Tibial nerve (tissue), 4 donors: Measurements from ENCODE around the gene HSD17B3. TPM values are rescaled to one million over a fixed set of nuclear protein-coding genes. Genes with fewer than 3 reads are reported as not detected.
"Not testable (repeated sequence)": the region's sequence is repeated elsewhere in the genome, so short reads cannot be mapped to it uniquely, and the experiment has no call there.

Source experiments
- DNase-seq, 2 donors: peaks; one replicate each; pipeline ENCODE4 v3.0.0-alpha.2; 2019; ENCODE audit warnings: low spot score in 2 of 2
- H3K27ac ChIP-seq, 4 donors: fragments of 200-600 bp; sonication (generic) in 3 of 4; one replicate each; pipeline ENCODE4 v1.5.1; 2017 to 2019; ENCODE audit warnings: mild to moderate bottlenecking in 1 of 4
- H3K27me3 ChIP-seq, 2 donors: fragments of 200-600 bp; sonication (generic) in 1 of 2; one replicate each; pipeline versions ENCODE4 v1.5.1 to v1.6.0; 2017 to 2019
- H3K36me3 ChIP-seq, 3 donors: fragments of 200-600 bp; sonication (generic); one replicate each; pipeline ENCODE4 v1.5.1; 2018 to 2019
- H3K4me1 ChIP-seq, 4 donors: fragments of 200-600 bp; sonication (generic) in 3 of 4; one replicate each; pipeline ENCODE4 v1.5.1; 2017 to 2019
- H3K4me3 ChIP-seq, 4 donors: fragments of 200-600 bp; sonication (generic) in 3 of 4; one replicate each; pipeline ENCODE4 v1.5.1; 2017 to 2019; ENCODE audit warnings: mild to moderate bottlenecking in 1 of 4, moderate library complexity in 1 of 4
- H3K9me3 ChIP-seq, 4 donors: fragments of 200-600 bp; sonication (generic) in 3 of 4; one replicate each; pipeline ENCODE4 v1.5.1; 2017 to 2019
- CTCF ChIP-seq, 5 experiments: fragments of 200-600 bp in 3 of 5; fragments of 450-650 bp in 2 of 5; sonication (generic) in 3 of 5; IDR thresholded peaks; one replicate each; pipeline ENCODE4 v1.5.1; 2016 to 2019; ENCODE audit warnings: antibody characterized with exemption in 5 of 5, mild to moderate bottlenecking in 3 of 5, moderate library complexity in 2 of 5
- EP300 ChIP-seq, 2 donors: sonication (generic); formaldehyde crosslinking; IDR thresholded peaks; one replicate each; pipeline ENCODE4 v1.6.1; 2017; ENCODE audit warnings: antibody characterized with exemption in 2 of 2, mild to moderate bottlenecking in 1 of 2
- POLR2A ChIP-seq, 2 donors: fragments of 450-650 bp; IDR thresholded peaks; one replicate each; pipeline ENCODE4 v1.6.1; 2017; ENCODE audit warnings: antibody characterized with exemption in 2 of 2, mild to moderate bottlenecking in 2 of 2, moderate library complexity in 2 of 2
- WGBS, 2 donors: methylation state at CpG; one replicate each; pipeline ENCODE4 v1.1.5; 2018; 5-methylcytosine and 5-hydroxymethylcytosine counted together
- total RNA-seq, 4 donors: library from RNA; depleted of rRNA; stranded (reverse); fragments of >200 nt; gene quantifications; one replicate each; pipeline ENCODE4 v1.1.0, GENCODE V29; 2016

Gene HSD17B3
- total RNA-seq, 4 donors from 2014 or later, result 0.66 to 6.7 (median 1.1) TPM

- WGBS, 2 donors, result 66 to 73% methylated on average over 5 of the region's 5 CpGs
- no peaks in the 10 kb centered on the region for H3K9me3 ChIP-seq
These were observed 103.0 kb downstream of the HSD17B3 start for GRCh38 chr9:96199006-96199405.

GRCh38 chr9:96195541-96195940 is 106.4 kb downstream of the HSD17B3 start:
- WGBS, 2 donors, result 78 to 84% methylated on average over 3 of the region's 3 CpGs
- Histone ChIP-seq H3K4me3 (no peak overlapping the region), H3K36me3 (no peaks in the 10 kb centered on the region), H3K27me3 (no peaks in the 10 kb centered on the region), H3K4me1 (no peaks in the 10 kb centered on the region), H3K9me3 (peaks cover 0 to 6% (median 0%) of the 10 kb centered on the region in 4 donors), H3K27ac (no peak overlapping the region)
- TF ChIP-seq EP300 (IDR thresholded peaks at IDR 0.05) (no peak), POLR2A (IDR thresholded peaks at IDR 0.05) (no peak), CTCF (IDR thresholded peaks at IDR 0.05) (no peak)
- no peak for DNase-seq

More at GRCh38 chr9:96199006-96199405, 103.0 kb downstream of the HSD17B3 start:
- Histone ChIP-seq H3K4me3 (no peak overlapping the region), H3K36me3 (no peaks in the 10 kb centered on the region), H3K27ac (no peak overlapping the region), H3K27me3 (no peaks in the 10 kb centered on the region), H3K4me1 (no peaks in the 10 kb centered on the region)
- no peak for DNase-seq
- TF ChIP-seq EP300 (IDR thresholded peaks at IDR 0.05), result no peak
- TF ChIP-seq POLR2A (IDR thresholded peaks at IDR 0.05), result no peak
- no peak for TF ChIP-seq CTCF (IDR thresholded peaks at IDR 0.05)

- Histone ChIP-seq H3K4me1 (no peaks in the 10 kb centered on the region), H3K9me3 (peaks cover 0 to 26% (median 5%) of the 10 kb centered on the region in 4 donors), H3K27me3 (no peaks in the 10 kb centered on the region), H3K27ac (no peak overlapping the region), H3K4me3 (no peak overlapping the region), H3K36me3 (no peaks in the 10 kb centered on the region)
- WGBS, 2 donors, result 80 to 87% methylated on average over 5 of the region's 5 CpGs
- no peak for TF ChIP-seq POLR2A (IDR thresholded peaks at IDR 0.05)
- TF ChIP-seq EP300 (IDR thresholded peaks at IDR 0.05), result no peak
- no peak for TF ChIP-seq CTCF (IDR thresholded peaks at IDR 0.05)
- no peak for DNase-seq
These were observed 108.7 kb downstream of the HSD17B3 start for GRCh38 chr9:96193236-96193755.

- TF ChIP-seq EP300 (IDR thresholded peaks at IDR 0.05) (no peak), CTCF (IDR thresholded peaks at IDR 0.05) (no peak), POLR2A (IDR thresholded peaks at IDR 0.05) (no peak)
- Histone ChIP-seq H3K27ac (no peak overlapping the region), H3K4me1 (no peaks in the 10 kb centered on the region), H3K9me3 (peaks cover 0 to 26% (median 5%) of the 10 kb centered on the region in 4 donors), H3K4me3 (no peak overlapping the region), H3K36me3 (no peaks in the 10 kb centered on the region), H3K27me3 (no peaks in the 10 kb centered on the region)
- DNase-seq, result no peak
These were observed 109.3 kb downstream of the HSD17B3 start for GRCh38 chr9:96192710-96193109.

- H3K36me3 ChIP-seq, result no peaks in the 10 kb centered on the region
- H3K4me3 ChIP-seq, result no peak overlapping the region
- H3K27ac ChIP-seq, result no peak overlapping the region
- H3K9me3 ChIP-seq, result peaks cover 0 to 33% (median 5%) of the 10 kb centered on the region in 4 donors
- H3K4me1 ChIP-seq, result peaks cover 0 to 15% (median 0%) of the 10 kb centered on the region in 4 donors
- 93 to 94% methylated on average over 1 to 2 of the region's 2 CpGs for WGBS, 2 donors
- DNase-seq, result no peak
- TF ChIP-seq EP300 (IDR thresholded peaks at IDR 0.05) (no peak), POLR2A (IDR thresholded peaks at IDR 0.05) (no peak), CTCF (IDR thresholded peaks at IDR 0.05) (no peak)
- H3K27me3 ChIP-seq, result peaks cover 0 to 6% of the 10 kb centered on the region in 2 donors
These were observed 112.0 kb downstream of the HSD17B3 start for GRCh38 chr9:96189995-96190394.

GRCh38 chr9:96189581-96189980 is 112.4 kb downstream of the HSD17B3 start:
- peaks cover 0 to 15% (median 0%) of the 10 kb centered on the region in 4 donors for H3K4me1 ChIP-seq
- not testable (repeated sequence) for DNase-seq, H3K4me3 ChIP-seq, H3K36me3 ChIP-seq, H3K27me3 ChIP-seq, H3K27ac ChIP-seq
- WGBS, 2 donors, result 90 to 97% methylated on average over 2 of the region's 2 CpGs
- H3K9me3 ChIP-seq, result peaks cover 0 to 36% (median 5%) of the 10 kb centered on the region in 4 donors
